Kidney epithelial cell (primary cell): ENCODE data around the gene WDR27. TPM values are rescaled to one million over a fixed set of nuclear protein-coding genes. Genes with fewer than 3 reads are reported as not detected.

Experiments
- DNase-seq: peaks from one replicate; pipeline ENCODE4 v3.0.0-alpha.2; 2010; ENCODE audit warnings: low read depth
- H3K27me3 ChIP-seq: 2 replicates; pipeline ENCODE4 v1.6.0; 2011; ENCODE audit warnings: low read length; ENCODE audit not compliant: control insufficient read depth, insufficient read depth
- H3K36me3 ChIP-seq: 2 replicates; pipeline ENCODE4 v1.5.1; 2011; ENCODE audit warnings: low read length; ENCODE audit not compliant: control insufficient read depth, insufficient read depth
- H3K4me3 ChIP-seq: 2 replicates; pipeline ENCODE4 v1.5.1; 2011; ENCODE audit warnings: low read depth, mild to moderate bottlenecking, control low read depth, low read length
- total RNA-seq: library from RNA; depleted of rRNA; stranded (reverse); fragments of >200 nt; gene quantifications from 2 replicates; pipeline ENCODE4 v1.2.3, GENCODE V29; 2015
- TF ChIP-seq, protein P1 (sequence below): IDR thresholded peaks from 2 replicates; pipeline ENCODE4 v1.5.1; 2011; ENCODE audit warnings: mild to moderate bottlenecking, moderate library complexity, low read length, control low read depth, inconsistent platforms; ENCODE audit not compliant: insufficient read depth, poor library complexity, severe bottlenecking

Gene WDR27
- total RNA-seq, 1 donor from 2014 or later: 27.0 TPM

- TF ChIP-seq, protein P1, sequence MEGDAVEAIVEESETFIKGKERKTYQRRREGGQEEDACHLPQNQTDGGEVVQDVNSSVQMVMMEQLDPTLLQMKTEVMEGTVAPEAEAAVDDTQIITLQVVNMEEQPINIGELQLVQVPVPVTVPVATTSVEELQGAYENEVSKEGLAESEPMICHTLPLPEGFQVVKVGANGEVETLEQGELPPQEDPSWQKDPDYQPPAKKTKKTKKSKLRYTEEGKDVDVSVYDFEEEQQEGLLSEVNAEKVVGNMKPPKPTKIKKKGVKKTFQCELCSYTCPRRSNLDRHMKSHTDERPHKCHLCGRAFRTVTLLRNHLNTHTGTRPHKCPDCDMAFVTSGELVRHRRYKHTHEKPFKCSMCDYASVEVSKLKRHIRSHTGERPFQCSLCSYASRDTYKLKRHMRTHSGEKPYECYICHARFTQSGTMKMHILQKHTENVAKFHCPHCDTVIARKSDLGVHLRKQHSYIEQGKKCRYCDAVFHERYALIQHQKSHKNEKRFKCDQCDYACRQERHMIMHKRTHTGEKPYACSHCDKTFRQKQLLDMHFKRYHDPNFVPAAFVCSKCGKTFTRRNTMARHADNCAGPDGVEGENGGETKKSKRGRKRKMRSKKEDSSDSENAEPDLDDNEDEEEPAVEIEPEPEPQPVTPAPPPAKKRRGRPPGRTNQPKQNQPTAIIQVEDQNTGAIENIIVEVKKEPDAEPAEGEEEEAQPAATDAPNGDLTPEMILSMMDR: no peak
- Histone ChIP-seq H3K4me3 (no peak overlapping the region), H3K36me3 (no peaks in the 10 kb centered on the region), H3K27me3 (no peaks in the 10 kb centered on the region)
- no peak for DNase-seq
Observed at GRCh38 chr6:169575365-169575764, 126.5 kb downstream of the WDR27 start.

- TF ChIP-seq, protein P1: no peak
- Histone ChIP-seq H3K27me3 (no peaks in the 10 kb centered on the region), H3K36me3 (no peaks in the 10 kb centered on the region), H3K4me3 (no peak overlapping the region)
- no peak for DNase-seq
Observed at GRCh38 chr6:169574420-169574819, 127.4 kb downstream of the WDR27 start.

GRCh38 chr6:169573883-169574282 lies 127.9 kb downstream of the WDR27 start:
- Histone ChIP-seq H3K4me3 (no peak overlapping the region), H3K36me3 (no peaks in the 10 kb centered on the region), H3K27me3 (no peaks in the 10 kb centered on the region)
- DNase-seq: no peak
- TF ChIP-seq, protein P1: no peak

DNA sequence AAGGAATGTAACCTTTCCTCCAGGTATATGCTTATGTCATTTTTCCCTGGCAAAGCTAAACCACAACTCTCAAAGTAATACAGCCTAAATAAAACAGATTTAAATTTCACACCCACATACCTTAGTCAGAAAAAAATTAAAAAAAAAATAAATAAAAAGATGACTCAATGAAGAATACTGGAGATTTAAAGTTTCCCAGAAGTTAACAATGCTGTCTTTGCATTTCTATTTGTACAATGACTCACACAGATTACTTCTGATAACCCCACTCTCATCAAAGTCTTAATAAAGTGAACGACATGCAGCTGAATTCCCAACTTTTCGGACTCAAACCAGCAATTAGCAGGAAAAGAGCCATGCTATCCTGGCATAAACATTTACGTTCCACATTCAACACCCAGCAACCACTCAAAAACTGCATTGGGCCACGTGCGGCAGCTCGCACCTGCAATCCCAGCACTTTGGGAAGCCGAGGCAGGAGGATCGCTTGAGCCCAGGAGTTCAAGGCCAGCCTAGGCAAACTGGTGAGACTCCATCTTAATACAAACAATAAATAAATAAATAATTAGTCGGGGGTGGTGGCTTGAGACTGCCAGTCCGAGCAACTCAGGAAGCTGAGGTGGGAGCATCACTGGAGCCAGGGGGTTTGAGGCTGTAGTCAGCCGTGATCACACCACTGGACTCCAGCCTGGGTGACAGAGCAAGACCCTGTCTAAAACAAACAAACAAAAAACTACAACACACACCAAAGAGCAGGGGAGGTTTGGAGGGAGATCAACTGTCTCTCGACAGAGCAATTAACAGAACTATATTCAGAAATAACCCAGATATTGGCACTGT lies 130.5 kb downstream of the WDR27 start:
- TF ChIP-seq, protein P1: no peak
- DNase-seq: peak; percentile 19

DNA sequence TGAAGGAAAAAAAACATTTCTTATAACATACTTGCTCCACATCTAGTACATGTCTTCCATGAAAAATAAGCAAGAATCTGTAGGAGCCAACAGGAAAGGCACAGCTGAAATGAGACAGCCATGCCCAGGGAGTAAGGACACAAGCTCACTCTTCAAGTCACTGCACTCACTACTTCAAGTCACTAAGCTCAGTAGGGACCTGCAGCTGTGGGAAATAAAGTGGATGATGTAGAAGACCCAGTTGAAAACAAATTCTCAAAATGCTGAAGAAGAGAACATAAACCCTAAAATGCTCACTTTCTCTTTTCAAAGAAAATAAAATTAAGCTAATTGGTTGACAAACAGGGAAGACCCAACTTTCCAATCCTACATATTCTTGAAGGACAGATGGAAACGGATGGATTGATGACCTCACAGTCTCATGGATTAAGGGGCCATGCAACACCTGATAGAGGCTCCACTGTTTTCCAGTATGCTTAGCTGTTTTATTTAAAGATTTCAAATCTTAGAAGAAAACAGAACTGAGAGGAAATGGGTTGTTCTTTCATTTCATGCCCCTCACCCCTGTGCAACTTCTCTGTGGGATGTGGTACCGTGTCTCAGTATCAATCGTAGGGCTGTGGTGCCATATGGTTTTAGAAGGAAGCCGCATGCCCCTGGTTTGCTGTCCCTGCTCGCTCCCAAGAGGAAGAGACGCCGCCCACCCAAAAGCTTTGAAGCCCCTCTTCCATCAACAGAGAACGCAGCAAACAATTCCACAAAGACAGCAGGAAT lies 133.3 kb downstream of the WDR27 start:
- DNase-seq: no peak
- no peaks in the 10 kb centered on the region for H3K27me3 ChIP-seq
- no peaks in the 10 kb centered on the region for H3K36me3 ChIP-seq
- TF ChIP-seq, protein P1: no peak
- H3K4me3 ChIP-seq: no peak overlapping the region

More for the DNA sequence above, 130.5 kb downstream of the WDR27 start:
- Histone ChIP-seq H3K27me3 (no peaks in the 10 kb centered on the region), H3K4me3 (no peak overlapping the region), H3K36me3 (no peaks in the 10 kb centered on the region)
